Smooth muscle cell (in vitro differentiated cells): ENCODE measurements around the gene ZNF524. TPM values are rescaled to one million over a fixed set of nuclear protein-coding genes. Genes with fewer than 3 reads are reported as not detected.

Experiments
- DNase-seq: peaks from one replicate; lab custom pipeline; 2025; ENCODE audit not compliant: unreplicated experiment; lab: John Stamatoyannopoulos, UW
- H2AFZ ChIP-seq: fragments of 200-600 bp; sonication (generic); 2 replicates; pipeline ENCODE4 v1.6.0; 2016; ENCODE audit warnings: antibody characterized with exemption, low read depth, mild to moderate bottlenecking
- H3F3A ChIP-seq: fragments of 200-600 bp; sonication (generic); 2 replicates; pipeline ENCODE4 v1.6.0; 2017; ENCODE audit warnings: antibody characterized with exemption, low read depth
- H3K27ac ChIP-seq: fragments of 200-600 bp; sonication (generic); 2 replicates; pipeline ENCODE4 v1.5.1; 2016; ENCODE audit warnings: low read depth, mild to moderate bottlenecking
- H3K27me3 ChIP-seq: fragments of 200-600 bp; sonication (generic); 2 replicates; pipeline ENCODE4 v1.6.1; 2016; ENCODE audit warnings: low read depth, mild to moderate bottlenecking
- H3K36me3 ChIP-seq: fragments of 200-600 bp; sonication (generic); 2 replicates; pipeline ENCODE4 v1.5.1; 2016; ENCODE audit warnings: low read depth
- H3K4me1 ChIP-seq: fragments of 200-600 bp; sonication (generic); 2 replicates; pipeline ENCODE4 v1.5.1; 2016; ENCODE audit warnings: low read depth
- H3K4me2 ChIP-seq: fragments of 200-600 bp; sonication (generic); 2 replicates; pipeline ENCODE4 v1.6.0; 2016; ENCODE audit warnings: mild to moderate bottlenecking
- H3K4me3 ChIP-seq: fragments of 200-600 bp; sonication (generic); 2 replicates; pipeline ENCODE4 v1.5.1; 2016; ENCODE audit warnings: mild to moderate bottlenecking
- H3K79me2 ChIP-seq: fragments of 200-600 bp; sonication (generic); 2 replicates; pipeline ENCODE4 v1.6.0; 2016; ENCODE audit warnings: low read depth, mild to moderate bottlenecking
- H3K9ac ChIP-seq: fragments of 200-600 bp; sonication (generic); 2 replicates; pipeline ENCODE4 v1.6.0; 2016; ENCODE audit warnings: low read depth
- H3K9me3 ChIP-seq: fragments of 200-600 bp; sonication (generic); replicated peaks from 2 replicates; pipeline ENCODE4 v1.5.1; 2016; ENCODE audit warnings: low read depth
- H4K20me1 ChIP-seq: fragments of 200-600 bp; sonication (generic); 2 replicates; pipeline ENCODE4 v1.6.0; 2016; ENCODE audit warnings: low read depth
- CTCF ChIP-seq: fragments of 200-600 bp; sonication (generic); IDR thresholded peaks from 2 replicates; pipeline ENCODE4 v1.5.1; 2017; ENCODE audit warnings: borderline replicate concordance, mild to moderate bottlenecking, antibody characterized with exemption; ENCODE audit not compliant: insufficient read depth, poor library complexity, severe bottlenecking
- WGBS: methylation state at CpG from one replicate; pipeline ENCODE4 v1.1.7; 2016; ENCODE audit warnings: low lambda C conversion rate; 5-methylcytosine and 5-hydroxymethylcytosine counted together
- polyA plus RNA-seq: library from polyadenylated mRNA; unstranded; fragments of >200 nt; fragmentation: Nextera tagmentation; extraction: Ambion mirVana; gene quantifications from 2 replicates; pipeline ENCODE4 v1.2.1, GENCODE V29; 2016
- total RNA-seq: library from RNA; depleted of rRNA; stranded (reverse); fragments of >200 nt; gene quantifications from 2 replicates; pipeline ENCODE4 v1.2.3, GENCODE V29; 2014

The ZNF524 gene
- total and polyA plus RNA-seq, 2 experiments from 2014 or later = 13.3 to 16.3 TPM

- H3K9me3 ChIP-seq = no peaks in the 10 kb centered on the region
- H3K27ac ChIP-seq = peak overlapping the region; percentile 96
- peak; percentile 91 for DNase-seq
- H3K4me2 ChIP-seq = peak overlapping the region; percentile 78
- peak overlapping the region; percentile 96 for H3K9ac ChIP-seq
- H4K20me1 ChIP-seq = no peaks in the 10 kb centered on the region
- no peaks in the 10 kb centered on the region for H3K27me3 ChIP-seq
- 11% methylated on average over 22 of the region's 26 CpGs for WGBS
- H3F3A ChIP-seq = peaks cover 9% of the 10 kb centered on the region
- peak overlapping the region; percentile 67 for H2AFZ ChIP-seq
- peaks cover 6% of the 10 kb centered on the region for H3K4me1 ChIP-seq
- H3K4me3 ChIP-seq = peak overlapping the region; percentile 94
- no peaks in the 10 kb centered on the region for H3K79me2 ChIP-seq
- TF ChIP-seq CTCF = no peak
- H3K36me3 ChIP-seq = no peaks in the 10 kb centered on the region
These were observed 1.2 kb upstream of the ZNF524 start for GRCh38 chr19:55598719-55599467.

GRCh38 chr19:55599468-55599841, 633 bp upstream of the ZNF524 start, which contains the start of gene FIZ1:
TSS of gene FIZ1 (minus strand) at chr19:55599517. CDS start at chr19:55597865, 1,652 bp downstream.
- H3K4me3 ChIP-seq = peak within 1 kb of the TSS; percentile 94

GRCh38 chr19:55600662-55601028, 557 bp downstream of the ZNF524 start:
- no peaks in the 10 kb centered on the region for H3K36me3 ChIP-seq
- H3K9me3 ChIP-seq = no peaks in the 10 kb centered on the region
- peak overlapping the region; percentile 96 for H3K9ac ChIP-seq
- H3K4me2 ChIP-seq = peak overlapping the region; percentile 78
- H4K20me1 ChIP-seq = no peaks in the 10 kb centered on the region
- WGBS = 28% methylated on average over 7 of the region's 15 CpGs
- H3K79me2 ChIP-seq = no peaks in the 10 kb centered on the region
- no peak for TF ChIP-seq CTCF
- no peak for DNase-seq
- peak overlapping the region; percentile 94 for H3K4me3 ChIP-seq
- H3K4me1 ChIP-seq = peaks cover 8% of the 10 kb centered on the region
- no peak overlapping the region for H2AFZ ChIP-seq
- peak overlapping the region; percentile 96 for H3K27ac ChIP-seq
- H3K27me3 ChIP-seq = no peaks in the 10 kb centered on the region
- H3F3A ChIP-seq = peaks cover 16% of the 10 kb centered on the region

More at GRCh38 chr19:55599468-55599841, 633 bp upstream of the ZNF524 start, which contains the start of gene FIZ1:
- H3K27ac ChIP-seq = peak within 1 kb of the TSS; percentile 96
- no peaks in the 10 kb centered on the region for H3K79me2 ChIP-seq
- H3K27me3 ChIP-seq = no peaks in the 10 kb centered on the region
- peak within 1 kb of the TSS; percentile 78 for H3K4me2 ChIP-seq
- H3K9ac ChIP-seq = peak within 1 kb of the TSS; percentile 96
- H4K20me1 ChIP-seq = no peaks in the 10 kb centered on the region
- H3K4me1 ChIP-seq = peaks cover 8% of the 10 kb centered on the region
- no peak for TF ChIP-seq CTCF
- H3F3A ChIP-seq = peaks cover 12% of the 10 kb centered on the region
- WGBS = under 1% methylated on average over 13 of the region's 23 CpGs
- DNase-seq = peak; percentile 94
- H2AFZ ChIP-seq = peak within 1 kb of the TSS; percentile 67
- H3K36me3 ChIP-seq = no peaks in the 10 kb centered on the region
- no peaks in the 10 kb centered on the region for H3K9me3 ChIP-seq
